Measurements from ENCODE around the gene HTR2A. TPM values are rescaled to one million over a fixed set of nuclear protein-coding genes. Genes with fewer than 3 reads are reported as not detected.

HTR2A gene
- total RNA-seq, 2 experiments from 2014 or later: not detected

DNA sequence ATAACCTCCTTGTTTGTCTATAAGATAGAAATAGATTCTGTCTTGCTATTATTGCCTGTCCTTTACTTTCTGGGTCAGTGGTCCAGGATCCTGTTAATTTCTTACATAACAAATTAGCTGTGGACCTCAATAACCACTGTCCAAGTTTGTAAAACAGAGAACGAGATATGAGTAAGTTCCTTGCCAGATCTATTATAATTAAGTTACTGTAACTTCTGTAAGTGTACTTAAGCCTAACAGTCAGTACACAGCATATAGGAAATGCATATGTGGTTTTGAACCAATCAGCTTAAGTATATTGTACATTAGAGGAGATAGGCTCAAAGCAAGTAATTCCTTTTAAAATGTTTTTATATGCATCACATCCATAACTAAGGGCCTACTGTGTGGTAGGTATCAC lies 34.9 kb downstream of the HTR2A start:
- H3K27me3 Mint-ChIP-seq: peaks cover 7% of the 10 kb centered on the region
- POLR2A ChIA-PET: no interaction called here
- no peak overlapping the region for H3K4me3 Mint-ChIP-seq
- H3K4me1 Mint-ChIP-seq (ENCODE audit: low read depth): no peaks in the 10 kb centered on the region
- no peak for DNase-seq
- no peaks in the 10 kb centered on the region for H3K9me3 Mint-ChIP-seq
- H3K27ac Mint-ChIP-seq: no peak overlapping the region
- CTCF ChIA-PET: no interaction called here
- intact Hi-C loops (cut with micrococcal nuclease): no loop called here
- H3K36me3 Mint-ChIP-seq: no peaks in the 10 kb centered on the region

- Mint-ChIP-seq H3K4me3 (no peak overlapping the region), H3K9me3 (no peaks in the 10 kb centered on the region), H3K36me3 (no peaks in the 10 kb centered on the region), H3K27me3 (peaks cover 7% of the 10 kb centered on the region), H3K4me1 (ENCODE audit: low read depth) (no peaks in the 10 kb centered on the region), H3K27ac (no peak overlapping the region)
- intact Hi-C loops (cut with micrococcal nuclease): no loop called here
- POLR2A ChIA-PET: no interaction called here
- CTCF ChIA-PET: interaction anchor here (0.7 kb wide), 1 partner anchor 34 kb away, joined by 3 read pairs; no protein-coding TSS in a partner anchor
- no peak for DNase-seq
Observed at GRCh38 chr13:46860722-46861121, 36.1 kb downstream of the HTR2A start.

DNA sequence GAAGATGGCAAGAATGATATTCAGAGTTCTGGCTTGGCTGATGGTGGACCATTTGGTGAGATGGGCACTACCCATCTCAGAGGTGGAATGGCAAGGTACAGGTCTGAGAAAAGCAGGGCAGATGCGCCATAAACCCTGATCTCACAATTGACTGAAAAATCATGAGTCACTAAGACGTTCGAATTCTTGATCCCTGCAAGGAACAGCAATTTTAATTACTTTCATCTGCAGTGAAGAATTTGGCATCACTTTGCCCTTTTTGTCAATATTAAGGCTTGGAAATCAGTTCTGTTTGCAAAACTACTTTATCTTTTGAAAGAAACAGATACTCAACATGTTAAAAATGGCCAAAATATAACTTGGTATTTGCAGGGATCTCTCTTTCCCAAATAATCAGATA lies 38.1 kb downstream of the HTR2A start:
- ChIA-PET POLR2A (no interaction called here), CTCF (no interaction called here)
- no peaks in the 10 kb centered on the region for H3K36me3 Mint-ChIP-seq
- intact Hi-C loops (cut with micrococcal nuclease): no loop called here
- no peaks in the 10 kb centered on the region for H3K9me3 Mint-ChIP-seq
- no peak for DNase-seq
- H3K27ac Mint-ChIP-seq: no peak overlapping the region
- H3K4me1 Mint-ChIP-seq (ENCODE audit: low read depth): no peaks in the 10 kb centered on the region
- H3K4me3 Mint-ChIP-seq: no peak overlapping the region
- H3K27me3 Mint-ChIP-seq: peaks cover 6% of the 10 kb centered on the region

DNA sequence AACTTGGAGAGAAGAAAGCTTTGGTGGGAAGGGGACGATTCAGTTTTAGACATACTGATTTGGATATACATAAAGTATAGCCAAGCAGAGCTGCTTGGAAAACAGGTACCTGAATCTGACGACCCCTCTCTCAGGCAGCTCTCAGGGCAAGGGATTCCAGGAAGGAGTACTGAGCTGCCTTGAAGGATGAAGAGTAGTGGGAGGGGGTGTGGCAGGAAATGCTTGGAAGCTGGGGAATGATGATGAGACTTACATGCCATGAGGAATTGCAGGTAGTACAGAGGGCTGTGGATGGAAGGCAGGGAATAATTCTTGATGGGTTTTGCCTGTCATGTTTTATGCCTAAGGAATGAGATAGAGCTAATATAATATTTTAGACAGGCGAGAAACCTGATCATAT lies 38.7 kb downstream of the HTR2A start:
- CTCF ChIA-PET: no interaction called here
- intact Hi-C loops (cut with micrococcal nuclease): no loop called here
- H3K4me1 Mint-ChIP-seq (ENCODE audit: low read depth): no peaks in the 10 kb centered on the region

GRCh38 chr13:46855664-46856063 lies 41.2 kb downstream of the HTR2A start:
- peaks cover 7% of the 10 kb centered on the region for H3K27me3 Mint-ChIP-seq

More for the DNA sequence above, 38.7 kb downstream of the HTR2A start:
- H3K27me3 Mint-ChIP-seq: peaks cover 6% of the 10 kb centered on the region
- POLR2A ChIA-PET: no interaction called here
- no peak for DNase-seq
- no peaks in the 10 kb centered on the region for H3K9me3 Mint-ChIP-seq
- H3K4me3 Mint-ChIP-seq: no peak overlapping the region
- H3K27ac Mint-ChIP-seq: no peak overlapping the region
- no peaks in the 10 kb centered on the region for H3K36me3 Mint-ChIP-seq

GRCh38 chr13:46855166-46855565 lies 41.7 kb downstream of the HTR2A start:
- H3K4me1 Mint-ChIP-seq (ENCODE audit: low read depth): no peaks in the 10 kb centered on the region
- H3K36me3 Mint-ChIP-seq: no peaks in the 10 kb centered on the region
- no peaks in the 10 kb centered on the region for H3K9me3 Mint-ChIP-seq
- H3K4me3 Mint-ChIP-seq: no peak overlapping the region
- ChIA-PET CTCF (no interaction called here), POLR2A (no interaction called here)
- peaks cover 7% of the 10 kb centered on the region for H3K27me3 Mint-ChIP-seq
- no peak overlapping the region for H3K27ac Mint-ChIP-seq
- no peak for DNase-seq
- intact Hi-C loops (cut with micrococcal nuclease): no loop called here

More at GRCh38 chr13:46855664-46856063, 41.2 kb downstream of the HTR2A start:
- ChIA-PET CTCF (no interaction called here), POLR2A (no interaction called here)
- Mint-ChIP-seq H3K4me3 (no peak overlapping the region), H3K27ac (no peak overlapping the region), H3K36me3 (no peaks in the 10 kb centered on the region), H3K9me3 (no peaks in the 10 kb centered on the region), H3K4me1 (ENCODE audit: low read depth) (no peaks in the 10 kb centered on the region)
- intact Hi-C loops (cut with micrococcal nuclease): no loop called here
- no peak for DNase-seq

DNA sequence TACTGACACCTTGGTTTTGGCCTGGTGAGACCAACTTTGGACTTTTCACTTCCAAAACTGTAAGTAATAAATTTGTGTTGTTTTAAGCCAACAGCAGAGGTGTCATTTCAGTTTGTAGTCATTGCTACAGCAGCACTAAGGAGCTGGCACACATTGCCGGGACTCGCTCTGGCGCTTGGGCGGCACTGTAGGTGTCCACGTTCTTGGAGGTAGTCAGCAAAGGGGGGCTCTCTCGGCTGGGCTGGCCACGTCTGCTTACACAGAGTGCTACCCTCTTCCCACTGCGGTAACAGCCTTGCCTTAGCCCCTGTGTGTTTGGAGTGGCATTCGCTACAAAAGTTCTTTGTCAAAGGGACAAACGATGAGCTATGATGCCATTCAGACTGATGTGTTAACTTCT lies 44.7 kb downstream of the HTR2A start:
- H3K27ac Mint-ChIP-seq: no peak overlapping the region
- H3K9me3 Mint-ChIP-seq: no peaks in the 10 kb centered on the region
- H3K27me3 Mint-ChIP-seq: peaks cover 4% of the 10 kb centered on the region
- CTCF ChIA-PET: no interaction called here
- no peaks in the 10 kb centered on the region for H3K36me3 Mint-ChIP-seq
- DNase-seq: no peak
- POLR2A ChIA-PET: no interaction called here
- H3K4me1 Mint-ChIP-seq (ENCODE audit: low read depth): no peaks in the 10 kb centered on the region
- H3K4me3 Mint-ChIP-seq: no peak overlapping the region
- intact Hi-C loops (cut with micrococcal nuclease): no loop called here

DNA sequence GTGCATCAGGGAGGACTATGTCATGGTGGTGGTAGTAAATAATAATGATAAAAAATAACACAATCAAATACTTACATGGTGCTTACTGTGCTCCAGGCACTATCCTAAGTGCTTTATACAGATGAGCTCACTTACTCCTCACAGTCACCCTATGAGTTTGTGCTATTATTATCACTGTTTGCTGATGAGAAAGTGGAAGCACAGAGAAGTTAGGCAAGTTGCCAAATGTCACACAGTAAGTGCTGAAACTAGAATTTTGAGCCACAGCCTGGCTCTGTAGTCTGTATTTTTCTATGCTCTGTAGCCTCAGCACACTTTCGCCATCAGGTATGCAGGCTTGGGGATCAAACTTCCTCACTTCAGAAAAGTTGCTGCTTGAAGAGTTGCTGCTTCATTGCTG lies 46.6 kb downstream of the HTR2A start:
- no peaks in the 10 kb centered on the region for H3K9me3 Mint-ChIP-seq
- CTCF ChIA-PET: no interaction called here
- no peak overlapping the region for H3K4me3 Mint-ChIP-seq

DNA sequence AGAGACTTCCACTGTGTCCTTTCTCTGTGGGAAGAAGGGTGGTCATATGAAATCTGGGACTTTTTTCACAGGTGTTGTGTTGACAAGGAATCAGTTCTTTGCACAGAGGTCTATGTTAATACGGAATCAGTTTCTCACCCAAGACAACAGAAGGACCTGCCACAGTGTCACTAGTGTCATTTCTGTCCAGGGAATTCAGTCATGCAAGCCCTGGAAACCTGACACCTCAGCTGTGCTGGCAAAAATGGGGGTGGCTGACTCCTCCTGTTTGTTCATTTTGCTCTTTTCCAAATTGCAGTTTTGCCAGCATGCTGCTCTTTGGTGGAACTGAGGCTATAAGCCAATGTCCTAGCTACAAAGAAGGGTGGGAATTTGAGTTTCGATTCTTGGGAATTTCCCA lies 50.1 kb downstream of the HTR2A start:
- Mint-ChIP-seq H3K4me1 (ENCODE audit: low read depth) (no peaks in the 10 kb centered on the region), H3K36me3 (no peaks in the 10 kb centered on the region), H3K27ac (no peak overlapping the region), H3K27me3 (peaks cover 10% of the 10 kb centered on the region), H3K9me3 (no peaks in the 10 kb centered on the region), H3K4me3 (no peak overlapping the region)
- ChIA-PET POLR2A (no interaction called here), CTCF (no interaction called here)
- DNase-seq: no peak
- intact Hi-C loops (cut with micrococcal nuclease): no loop called here

More for the DNA sequence above, 46.6 kb downstream of the HTR2A start:
- Mint-ChIP-seq H3K27me3 (peaks cover 4% of the 10 kb centered on the region), H3K27ac (no peak overlapping the region), H3K4me1 (ENCODE audit: low read depth) (no peaks in the 10 kb centered on the region), H3K36me3 (no peaks in the 10 kb centered on the region)
- intact Hi-C loops (cut with micrococcal nuclease): no loop called here
- no peak for DNase-seq
- POLR2A ChIA-PET: no interaction called here

- H3K27ac Mint-ChIP-seq: no peak overlapping the region
- intact Hi-C loops (cut with micrococcal nuclease): no loop called here
- peaks cover 9% of the 10 kb centered on the region for H3K27me3 Mint-ChIP-seq
- H3K36me3 Mint-ChIP-seq: no peaks in the 10 kb centered on the region
- H3K9me3 Mint-ChIP-seq: no peaks in the 10 kb centered on the region
- H3K4me1 Mint-ChIP-seq (ENCODE audit: low read depth): no peaks in the 10 kb centered on the region
- ChIA-PET CTCF (no interaction called here), POLR2A (no interaction called here)
- no peak overlapping the region for H3K4me3 Mint-ChIP-seq
- DNase-seq: no peak
Observed at GRCh38 chr13:46845146-46845545, 51.7 kb downstream of the HTR2A start.

- POLR2A ChIA-PET: no interaction called here
- H3K27me3 Mint-ChIP-seq: peaks cover 9% of the 10 kb centered on the region
- intact Hi-C loops (cut with micrococcal nuclease): no loop called here
Observed at GRCh38 chr13:46844431-46844830, 52.4 kb downstream of the HTR2A start.

GRCh38 chr13:46839399-46839798 lies 57.5 kb downstream of the HTR2A start:
- POLR2A ChIA-PET: no interaction called here
- no peak overlapping the region for H3K27ac Mint-ChIP-seq
- intact Hi-C loops (cut with micrococcal nuclease): no loop called here
- H3K9me3 Mint-ChIP-seq: no peaks in the 10 kb centered on the region
- no peaks in the 10 kb centered on the region for H3K4me1 Mint-ChIP-seq (ENCODE audit: low read depth)
- CTCF ChIA-PET: interaction anchor here (1.1 kb wide), 1 partner anchor 18 kb away, joined by 3 read pairs; no protein-coding TSS in a partner anchor
- DNase-seq: no peak
- H3K36me3 Mint-ChIP-seq: no peaks in the 10 kb centered on the region
- H3K27me3 Mint-ChIP-seq: peaks cover 10% of the 10 kb centered on the region
- no peak overlapping the region for H3K4me3 Mint-ChIP-seq

More at GRCh38 chr13:46844431-46844830, 52.4 kb downstream of the HTR2A start:
- CTCF ChIA-PET: no interaction called here
- Mint-ChIP-seq H3K36me3 (no peaks in the 10 kb centered on the region), H3K27ac (no peak overlapping the region), H3K9me3 (no peaks in the 10 kb centered on the region), H3K4me3 (no peak overlapping the region), H3K4me1 (ENCODE audit: low read depth) (no peaks in the 10 kb centered on the region)
- no peak for DNase-seq

GRCh38 chr13:46834657-46835056 lies 62.2 kb downstream of the HTR2A start:
- CTCF ChIA-PET: no interaction called here
- intact Hi-C loops (cut with micrococcal nuclease): no loop called here

More at GRCh38 chr13:46834657-46835056, 62.2 kb downstream of the HTR2A start:
- no peaks in the 10 kb centered on the region for H3K4me1 Mint-ChIP-seq (ENCODE audit: low read depth)
- H3K4me3 Mint-ChIP-seq: no peak overlapping the region
- DNase-seq: no peak
- H3K27ac Mint-ChIP-seq: no peak overlapping the region
- no peaks in the 10 kb centered on the region for H3K36me3 Mint-ChIP-seq
- H3K27me3 Mint-ChIP-seq: peaks cover 2% of the 10 kb centered on the region
- H3K9me3 Mint-ChIP-seq: no peaks in the 10 kb centered on the region
- POLR2A ChIA-PET: no interaction called here

Data from activated CD4-positive, alpha-beta memory T cell treated with anti-CD3 and anti-CD28 coated beads for 36 hours (primary cell).